Measurements from ENCODE around the gene CD247. TPM values are rescaled to one million over a fixed set of nuclear protein-coding genes. Genes with fewer than 3 reads are reported as not detected.

CD247 gene
- polyA plus RNA-seq, 3 donors = 0.37 to 0.92 (median 0.49) TPM

DNA sequence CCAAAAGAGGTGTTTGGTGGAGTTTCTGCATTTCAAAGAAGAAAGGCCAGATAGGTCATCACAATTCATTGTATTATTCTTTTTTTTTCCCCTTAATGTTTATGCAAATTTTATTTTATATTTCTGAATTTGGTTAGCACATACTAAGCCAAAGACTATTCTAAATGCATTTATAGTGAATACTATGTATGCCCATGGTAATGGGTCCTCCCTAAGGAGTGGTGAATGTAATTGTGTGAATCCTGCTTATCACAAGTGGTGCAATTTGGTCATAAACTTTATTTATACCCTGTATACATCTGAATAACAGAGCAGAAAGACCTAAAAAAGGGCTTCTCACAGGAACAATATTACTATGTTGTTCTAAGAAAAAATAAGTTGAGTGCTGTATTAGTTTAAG is 99.1 kb downstream of the CD247 start:
- no peak for DNase-seq (ENCODE audit: low read depth in 3 of 3, low spot score in 2 of 3)

DNA sequence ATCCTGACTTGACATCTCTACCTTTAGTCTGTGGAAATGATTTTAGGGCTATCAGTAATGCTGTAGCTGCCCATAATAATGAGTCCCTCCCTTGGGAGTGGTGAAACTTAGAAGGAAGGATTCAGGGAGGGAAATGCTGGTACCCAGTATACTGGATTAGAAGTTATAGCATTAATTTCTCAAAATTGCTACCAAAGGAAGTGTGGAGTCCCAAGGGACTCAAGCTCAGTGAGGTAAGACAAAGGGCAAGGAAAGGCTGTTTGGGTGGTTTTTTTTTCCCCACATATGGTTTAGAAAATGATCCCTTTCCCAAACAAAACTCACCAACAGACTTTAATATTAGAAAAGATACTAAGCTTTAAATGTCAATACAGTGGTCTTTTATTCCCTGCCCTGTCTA is 99.9 kb downstream of the CD247 start:
- DNase-seq (ENCODE audit: low read depth in 3 of 3, low spot score in 2 of 3) = no peak

DNA sequence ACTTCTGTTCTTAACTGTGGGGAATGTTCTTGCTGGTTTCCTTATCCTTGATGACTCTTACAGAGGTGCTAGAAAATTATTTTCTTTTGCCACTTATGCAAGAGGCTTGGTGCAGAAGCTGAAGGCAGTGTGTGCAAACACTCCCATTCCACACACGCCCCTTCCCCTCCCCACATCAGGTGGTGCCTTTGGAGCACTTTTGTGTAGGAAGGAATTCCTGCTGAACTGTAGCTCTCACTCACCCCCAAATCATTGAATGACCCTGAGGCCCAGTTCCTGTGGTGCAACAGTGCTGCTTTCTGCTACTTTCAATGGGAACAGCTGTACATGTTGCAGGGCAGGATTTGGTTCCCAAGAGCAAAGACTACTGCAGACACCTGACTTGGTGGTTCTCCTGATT is 101.8 kb downstream of the CD247 start:
- no peak for DNase-seq (ENCODE audit: low read depth in 3 of 3, low spot score in 2 of 3)

DNA sequence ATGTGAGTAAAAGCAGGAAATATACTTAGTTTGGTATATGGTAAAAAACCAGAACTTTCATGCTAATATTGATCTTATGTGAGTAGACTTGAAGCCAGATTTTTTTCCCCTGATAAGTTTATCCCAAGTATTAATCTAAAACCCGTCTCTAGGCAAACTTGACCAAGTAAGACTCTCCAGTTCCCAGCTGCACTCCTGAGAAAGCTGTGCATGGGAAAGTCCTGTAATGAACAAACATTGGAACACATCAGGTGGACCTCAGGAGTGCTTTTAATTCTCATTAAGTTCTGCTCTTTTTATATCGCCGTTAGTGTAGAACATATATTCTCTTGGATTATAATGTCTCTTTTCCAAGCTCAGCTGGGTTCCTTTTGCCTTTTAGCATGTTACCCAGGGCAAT is 105.0 kb downstream of the CD247 start:
- DNase-seq (ENCODE audit: low read depth in 3 of 3, low spot score in 2 of 3) = no peak

GRCh38 chr1:167412920-167413319 is 105.4 kb downstream of the CD247 start:
- DNase-seq (ENCODE audit: low read depth in 3 of 3, low spot score in 2 of 3) = no peak

- no peak for DNase-seq (ENCODE audit: low read depth in 3 of 3, low spot score in 2 of 3)
Measured at GRCh38 chr1:167412072-167412471, 106.3 kb downstream of the CD247 start.

- DNase-seq (ENCODE audit: low read depth in 3 of 3, low spot score in 2 of 3) = no peak
Measured at GRCh38 chr1:167409183-167409582, 109.1 kb downstream of the CD247 start.

- DNase-seq (ENCODE audit: low read depth in 3 of 3, low spot score in 2 of 3) = no peak
Measured at GRCh38 chr1:167408355-167408754, 110.0 kb downstream of the CD247 start.

DNA sequence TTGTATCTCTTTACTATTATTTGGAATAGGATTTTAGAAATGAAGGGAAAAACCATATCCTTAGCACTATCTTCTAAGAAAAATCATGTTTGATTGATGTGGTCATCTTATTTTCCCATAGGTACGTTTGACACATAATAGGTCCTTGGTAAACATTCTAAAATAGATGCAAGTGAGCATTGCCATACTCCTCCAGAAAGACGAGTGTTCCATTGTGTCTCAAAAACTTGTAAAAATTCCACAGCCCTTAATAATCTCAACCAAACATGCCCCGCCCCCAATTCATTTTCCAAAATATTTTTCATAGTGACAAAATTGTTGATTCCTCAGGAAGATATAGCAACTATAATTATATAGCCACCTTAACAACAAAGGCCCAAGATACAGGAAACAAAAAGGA is 113.4 kb downstream of the CD247 start:
- no peak for DNase-seq (ENCODE audit: low read depth in 3 of 3, low spot score in 2 of 3)

DNA sequence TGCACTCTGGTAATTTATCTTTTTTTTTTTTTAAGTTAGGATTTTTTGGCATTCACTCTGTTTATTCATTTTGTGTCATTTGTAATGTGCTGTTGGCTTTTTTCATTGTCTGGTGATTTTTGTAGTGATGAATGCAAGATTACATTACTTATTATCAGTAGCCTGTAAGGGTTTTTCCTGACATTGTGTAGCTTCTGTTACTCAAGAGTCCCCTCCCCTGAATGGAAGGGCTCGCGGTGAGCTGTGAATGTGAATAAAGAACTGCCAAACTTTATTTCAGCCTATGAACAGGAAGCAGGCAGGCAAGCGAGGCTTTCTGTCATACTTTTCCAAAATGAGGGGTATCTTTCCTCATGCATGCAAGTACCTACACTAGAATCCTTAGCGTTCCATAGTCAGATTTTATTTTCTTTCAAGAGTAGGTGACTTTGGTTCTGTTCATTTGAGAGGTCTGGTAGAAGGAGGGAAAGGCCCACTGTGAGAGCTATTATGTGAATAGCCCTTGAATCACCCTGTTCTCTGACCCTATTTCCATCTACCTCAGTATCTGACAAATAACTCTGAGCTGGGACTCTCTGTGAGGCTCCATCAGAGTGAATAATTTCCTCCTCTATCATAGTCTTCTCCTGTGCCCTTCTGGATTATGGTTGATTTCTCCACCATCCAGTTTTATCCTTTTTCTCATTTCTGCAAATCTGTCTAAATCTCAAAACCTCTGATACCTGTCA is 114.0 kb downstream of the CD247 start:
- DNase-seq (ENCODE audit: low read depth in 3 of 3, low spot score in 2 of 3) = no peak

DNA sequence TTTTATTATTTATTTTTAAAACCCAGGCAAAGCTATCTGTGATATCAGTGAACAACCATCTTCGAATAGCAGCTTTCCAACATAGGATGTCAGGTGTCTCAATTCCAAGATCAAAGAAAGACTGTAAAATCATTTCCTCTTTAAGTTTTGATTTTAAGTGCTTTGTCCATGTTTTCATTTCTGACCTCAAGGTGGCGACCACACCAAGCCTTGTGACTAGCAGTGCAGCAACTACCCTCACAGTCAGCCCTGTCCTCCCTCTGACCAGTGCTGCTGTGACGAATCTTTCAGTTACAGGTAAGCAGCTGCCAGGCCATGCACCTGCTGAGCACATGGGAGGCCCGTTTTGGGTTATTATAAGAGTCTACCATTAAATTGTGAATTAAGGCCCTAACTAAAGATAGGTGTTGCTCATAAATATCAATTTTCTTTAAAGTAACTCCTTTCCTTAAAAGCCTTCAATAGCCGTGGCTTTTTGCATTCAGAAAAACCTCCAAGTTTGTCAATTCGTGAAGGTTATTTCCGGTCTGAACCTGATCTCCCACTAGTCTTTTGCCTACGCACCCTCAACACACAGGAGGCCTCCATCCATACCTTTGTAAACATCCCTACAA is 117.0 kb downstream of the CD247 start:
- peak; percentile 5 to 18 (median 16) for DNase-seq (ENCODE audit: low read depth in 3 of 3, low spot score in 2 of 3)

- no peak for DNase-seq (ENCODE audit: low read depth in 3 of 3, low spot score in 2 of 3)
Measured at GRCh38 chr1:167400359-167400953, 117.9 kb downstream of the CD247 start.

DNA sequence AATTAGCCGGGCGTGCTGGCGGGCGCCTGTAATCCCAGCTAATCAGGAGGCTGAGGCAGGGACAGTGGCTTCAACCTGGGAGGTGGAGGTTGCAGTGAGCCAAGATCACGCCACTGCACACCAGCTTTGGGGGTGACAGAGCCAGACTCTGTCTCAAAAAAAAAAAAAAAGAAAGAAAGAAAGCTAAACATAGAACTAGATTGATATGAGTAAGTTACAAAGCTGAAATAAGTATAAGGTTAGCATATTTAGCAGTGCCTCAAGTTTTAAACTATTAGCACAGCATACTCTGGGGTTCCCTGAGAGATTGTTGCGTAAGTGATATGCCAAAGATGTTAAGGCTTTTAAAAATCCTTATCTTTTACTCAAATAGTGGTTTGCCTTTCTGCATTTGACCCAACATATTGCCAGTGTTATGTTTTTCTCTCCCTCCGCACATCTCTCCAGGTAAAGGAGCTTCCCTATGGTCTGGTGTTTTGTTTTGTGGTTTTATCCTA is 126.1 kb downstream of the CD247 start:
- DNase-seq (ENCODE audit: low read depth in 3 of 3, low spot score in 2 of 3) = no peak

DNA sequence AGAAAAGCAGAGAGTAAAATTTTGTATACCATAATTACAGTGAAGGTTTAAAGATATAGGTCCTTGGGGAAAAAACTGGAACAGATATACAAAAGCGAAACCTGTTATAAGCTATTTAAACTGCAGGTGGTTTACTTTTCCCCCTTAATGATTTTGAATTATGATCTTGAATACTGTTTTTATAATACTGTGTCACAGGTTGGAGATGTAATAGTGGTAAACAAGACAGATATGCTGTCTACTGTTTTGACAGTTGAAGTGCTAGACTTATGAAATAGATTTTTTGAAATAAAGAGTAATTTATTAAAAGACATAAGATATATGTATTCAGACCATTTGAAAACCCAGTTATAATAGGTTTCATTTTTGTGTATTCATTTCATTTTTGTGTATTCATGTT is 129.4 kb downstream of the CD247 start:
- DNase-seq (ENCODE audit: low read depth in 3 of 3, low spot score in 2 of 3) = no peak

GRCh38 chr1:167387251-167387910 is 130.9 kb downstream of the CD247 start:
- DNase-seq (ENCODE audit: low read depth in 3 of 3, low spot score in 2 of 3) = no peak

Other genes with a start within 250 kb of the CD247 start
- 100 to 1,000 TPM; 113 to 130 (median 130) TPM for gene CREG1, start 35.2 kb upstream of the CD247 start, polyA plus RNA-seq (ENCODE audit: insufficient read length in 3 of 3)
- 10 to 100 TPM; 12.0 to 15.5 (median 13.5) TPM for gene RCSD1, start 111.7 kb upstream of the CD247 start, polyA plus RNA-seq (ENCODE audit: insufficient read length in 3 of 3)
- gene MPZL1, start 203.5 kb upstream of the CD247 start, polyA plus RNA-seq (ENCODE audit: insufficient read length in 3 of 3) = 100 to 1,000 TPM; 122 to 129 (median 124) TPM

Data from right renal cortex interstitium (tissue), 3 donors.